Esophagus squamous epithelium (tissue), 4 donors: ENCODE results near the gene OLFML1.

Source experiments
- CTCF ChIP-seq, 6 experiments: fragments of 450-650 bp in 4 of 6; fragments of 200-600 bp in 2 of 6; sonication (generic) in 2 of 6; IDR thresholded peaks; one replicate each; pipeline ENCODE4 v1.5.1; 2016 to 2019; ENCODE audit warnings: antibody characterized with exemption in 6 of 6, mild to moderate bottlenecking in 4 of 6, moderate library complexity in 4 of 6
- POLR2A ChIP-seq, 4 donors: fragments of 450-650 bp; IDR thresholded peaks; one replicate each; pipeline ENCODE4 v1.6.1; 2017; ENCODE audit warnings: antibody characterized with exemption in 4 of 4, mild to moderate bottlenecking in 4 of 4, moderate library complexity in 3 of 4

GRCh38 chr11:7451952-7452494 is 33.3 kb upstream of the OLFML1 start:
- TF ChIP-seq POLR2A (IDR thresholded peaks at IDR 0.05) (no peak), CTCF (IDR thresholded peaks at IDR 0.05) (no peak)
